ENCODE measurements around the gene HOXA3. TPM values are rescaled to one million over a fixed set of nuclear protein-coding genes. Genes with fewer than 3 reads are reported as not detected.

The HOXA3 gene
- 17.3 and 26.4 TPM in 2 replicates for total RNA-seq

DNA sequence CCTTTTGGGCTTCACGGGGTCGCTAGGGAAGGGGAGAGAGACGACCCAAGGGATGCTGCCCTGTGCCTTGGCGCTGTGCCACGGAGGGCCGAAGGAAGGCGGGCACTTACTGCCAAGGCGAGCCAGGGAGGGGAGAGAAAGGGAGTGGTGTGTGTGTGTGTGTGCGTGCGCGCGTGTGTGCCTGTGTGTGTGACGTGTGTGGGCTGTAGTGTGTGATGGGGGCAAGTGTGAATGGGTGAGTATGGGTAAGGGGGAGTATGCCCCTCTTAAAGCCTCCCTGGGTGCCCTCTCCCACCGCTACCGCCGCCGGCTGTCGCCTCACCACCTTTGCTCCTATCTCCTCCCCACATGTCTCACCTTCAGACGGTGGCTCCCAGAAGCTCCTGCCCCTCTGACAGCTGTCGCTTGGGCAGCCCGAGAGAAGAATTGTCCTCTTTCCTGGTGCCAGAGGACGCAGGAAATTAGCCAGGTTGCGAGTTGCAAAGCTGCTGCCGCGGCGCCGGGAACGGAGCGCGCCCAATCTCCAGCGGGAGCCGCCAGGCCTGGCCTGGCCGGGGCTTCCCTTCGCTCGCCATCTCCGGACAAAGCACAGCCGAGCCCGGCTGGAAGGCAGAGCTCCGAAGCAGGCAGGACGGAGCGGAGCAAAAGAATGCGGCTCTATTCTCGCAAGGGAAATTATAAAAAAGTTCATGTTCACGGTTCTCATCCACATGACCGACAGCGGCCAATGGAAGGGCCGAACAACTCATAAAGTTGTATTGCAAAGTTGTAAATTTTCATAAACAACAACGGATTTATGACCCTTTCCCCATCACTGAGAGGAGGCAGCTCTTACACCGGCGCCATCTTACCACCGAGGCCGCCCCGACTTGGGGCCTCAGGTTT lies at the start of gene HOXA3:
HOXA3 (minus strand) TSS at position 653 of the 885 bp plus-strand sequence. CDS start 41,943 bp downstream, outside the sequence.
- no peak for DNase-seq (ENCODE audit: low read depth)
- no peaks in the 10 kb centered on the region for H3K36me3 ChIP-seq (ENCODE audit: control insufficient read depth, insufficient read depth, low read length)
- TF ChIP-seq, protein P1, sequence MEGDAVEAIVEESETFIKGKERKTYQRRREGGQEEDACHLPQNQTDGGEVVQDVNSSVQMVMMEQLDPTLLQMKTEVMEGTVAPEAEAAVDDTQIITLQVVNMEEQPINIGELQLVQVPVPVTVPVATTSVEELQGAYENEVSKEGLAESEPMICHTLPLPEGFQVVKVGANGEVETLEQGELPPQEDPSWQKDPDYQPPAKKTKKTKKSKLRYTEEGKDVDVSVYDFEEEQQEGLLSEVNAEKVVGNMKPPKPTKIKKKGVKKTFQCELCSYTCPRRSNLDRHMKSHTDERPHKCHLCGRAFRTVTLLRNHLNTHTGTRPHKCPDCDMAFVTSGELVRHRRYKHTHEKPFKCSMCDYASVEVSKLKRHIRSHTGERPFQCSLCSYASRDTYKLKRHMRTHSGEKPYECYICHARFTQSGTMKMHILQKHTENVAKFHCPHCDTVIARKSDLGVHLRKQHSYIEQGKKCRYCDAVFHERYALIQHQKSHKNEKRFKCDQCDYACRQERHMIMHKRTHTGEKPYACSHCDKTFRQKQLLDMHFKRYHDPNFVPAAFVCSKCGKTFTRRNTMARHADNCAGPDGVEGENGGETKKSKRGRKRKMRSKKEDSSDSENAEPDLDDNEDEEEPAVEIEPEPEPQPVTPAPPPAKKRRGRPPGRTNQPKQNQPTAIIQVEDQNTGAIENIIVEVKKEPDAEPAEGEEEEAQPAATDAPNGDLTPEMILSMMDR (IDR thresholded peaks at IDR 0.05; ENCODE audit: insufficient read depth, low read length, poor library complexity, severe bottlenecking), result no peak
- H3K4me3 ChIP-seq (ENCODE audit: low read depth, low read length), result peak within 1 kb of the TSS; percentile 71
- no peaks in the 10 kb centered on the region for H3K27me3 ChIP-seq (ENCODE audit: control insufficient read depth, insufficient read depth, low read length)

DNA sequence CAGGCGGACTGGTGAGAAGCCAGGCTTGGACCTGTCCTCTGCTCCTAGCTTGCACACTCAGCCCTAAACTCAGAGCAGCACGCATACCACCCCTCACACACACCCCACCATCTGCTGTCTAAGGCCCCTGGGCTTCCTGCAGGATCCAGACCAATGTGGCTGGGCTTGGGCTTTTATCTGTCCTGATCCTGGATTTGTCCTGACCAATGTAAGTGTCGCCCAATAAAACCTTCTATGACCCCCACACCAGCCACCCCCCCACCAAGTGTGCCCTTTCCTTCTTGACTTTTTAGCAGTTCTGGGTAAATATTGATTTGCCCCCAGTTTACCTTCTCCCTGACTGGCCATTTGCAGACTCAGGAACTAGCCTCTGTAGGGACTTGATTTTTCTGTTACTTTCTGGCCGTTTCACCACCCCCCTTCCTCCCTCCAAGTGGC lies 49.2 kb upstream of the HOXA3 start:
- DNase-seq (ENCODE audit: low read depth), result no peak
- Histone ChIP-seq H3K4me3 (ENCODE audit: low read depth, low read length) (no peak overlapping the region), H3K27me3 (ENCODE audit: control insufficient read depth, insufficient read depth, low read length) (peaks cover 87% of the 10 kb centered on the region), H3K36me3 (ENCODE audit: control insufficient read depth, insufficient read depth, low read length) (no peaks in the 10 kb centered on the region)
- TF ChIP-seq, protein P1 (IDR thresholded peaks at IDR 0.05; ENCODE audit: insufficient read depth, low read length, poor library complexity, severe bottlenecking), result no peak

DNA sequence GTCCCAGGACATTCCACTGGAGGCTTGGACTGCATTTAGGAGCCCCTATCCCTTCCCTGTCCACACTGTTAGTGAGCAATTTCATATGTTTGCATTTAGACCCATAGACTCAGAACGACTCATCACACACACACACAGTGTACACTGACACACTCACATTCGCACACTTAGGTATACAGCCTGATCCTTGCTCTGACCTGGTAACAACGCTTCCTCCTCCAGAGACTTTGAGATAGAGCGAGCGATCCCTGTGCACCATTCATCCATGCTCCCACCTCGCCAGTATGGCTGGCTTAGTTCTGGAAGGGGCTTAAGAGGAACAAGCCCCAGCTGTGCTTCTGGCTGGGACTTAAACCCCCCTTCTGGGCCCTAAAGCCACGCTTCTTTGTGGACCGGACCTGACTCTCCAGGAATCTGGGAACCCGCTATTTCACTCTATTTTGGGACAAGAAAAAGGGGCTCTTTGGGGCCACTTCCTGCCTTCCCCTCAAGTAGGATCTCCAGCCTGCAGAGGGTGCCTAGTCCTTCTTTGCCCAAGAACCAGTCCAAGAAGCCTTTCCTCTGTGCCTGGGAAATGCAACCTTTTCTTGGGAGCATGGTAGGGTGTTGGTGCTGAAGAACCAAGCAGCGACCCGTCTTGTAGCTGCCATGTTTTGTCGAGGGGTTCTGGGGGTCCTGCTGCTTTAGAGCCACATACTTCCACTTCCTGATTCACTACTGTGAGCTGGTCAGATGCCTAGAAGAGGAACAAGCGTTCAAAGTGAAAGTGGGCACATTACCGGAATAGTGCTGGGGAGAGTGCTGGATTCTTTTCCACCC lies 48.6 kb upstream of the HOXA3 start:
- TF ChIP-seq, protein P1 (IDR thresholded peaks at IDR 0.05; ENCODE audit: insufficient read depth, low read length, poor library complexity, severe bottlenecking), result no peak
- Histone ChIP-seq H3K4me3 (ENCODE audit: low read depth, low read length) (no peak overlapping the region), H3K27me3 (ENCODE audit: control insufficient read depth, insufficient read depth, low read length) (peaks cover 82% of the 10 kb centered on the region), H3K36me3 (ENCODE audit: control insufficient read depth, insufficient read depth, low read length) (no peaks in the 10 kb centered on the region)
- no peak for DNase-seq (ENCODE audit: low read depth)

DNA sequence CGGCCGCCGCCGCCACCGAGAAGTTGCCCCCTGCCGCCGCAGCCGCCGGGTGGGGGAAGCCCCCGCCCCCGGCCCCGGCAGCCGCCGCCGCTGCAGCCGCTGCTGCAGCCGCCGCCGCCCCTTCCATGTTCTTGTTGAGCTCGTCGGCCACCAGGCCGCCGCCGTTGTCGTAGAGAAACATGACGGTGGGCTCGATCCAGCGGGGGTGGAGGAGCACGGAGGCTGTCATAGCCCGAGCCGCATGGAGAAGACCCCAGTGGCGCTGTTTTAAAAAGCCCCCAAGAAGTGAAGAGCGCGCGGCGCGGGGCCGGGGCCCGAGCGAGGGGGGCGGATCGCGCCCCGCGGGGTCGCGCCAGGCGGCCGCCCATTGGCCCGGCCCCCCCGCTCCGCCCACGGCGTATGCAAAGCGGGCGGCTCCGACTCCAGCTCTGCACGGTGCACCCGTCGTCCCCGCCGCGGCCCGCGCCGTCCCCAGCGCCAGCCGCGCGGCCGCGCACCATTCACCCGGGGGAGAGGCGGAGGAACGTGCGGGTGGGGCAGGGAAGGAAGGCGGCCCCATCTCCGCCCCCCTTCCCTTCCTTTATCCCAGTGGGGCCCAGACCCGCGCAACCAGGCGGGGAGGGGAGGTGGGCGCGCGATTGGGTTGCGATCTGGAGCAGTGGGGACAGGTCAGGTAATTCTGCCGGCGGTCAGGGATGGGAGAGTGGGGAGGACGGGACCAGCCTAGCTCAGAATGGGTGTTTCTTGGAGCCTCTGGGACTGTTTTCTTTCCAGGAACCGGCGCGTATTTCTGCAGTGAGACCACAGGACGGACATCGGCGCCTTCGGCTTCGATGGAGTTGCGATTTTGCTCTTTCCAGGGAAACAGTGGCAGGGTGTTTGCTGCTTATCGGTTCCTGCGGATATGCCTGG lies 47.7 kb upstream of the HOXA3 start, which contains the start of gene HOXA13:
HOXA13 (minus strand) TSS at position 243 of the 912 bp plus-strand sequence; CDS start at position 229, 14 bp downstream.
- H3K4me3 ChIP-seq (ENCODE audit: low read depth, low read length), result peak within 1 kb of the TSS; percentile 20
- TF ChIP-seq, protein P1 (IDR thresholded peaks at IDR 0.05; ENCODE audit: insufficient read depth, low read length, poor library complexity, severe bottlenecking), result no peak
- DNase-seq (ENCODE audit: low read depth), result no peak
- H3K27me3 ChIP-seq (ENCODE audit: control insufficient read depth, insufficient read depth, low read length), result peaks cover 75% of the 10 kb centered on the region
- H3K36me3 ChIP-seq (ENCODE audit: control insufficient read depth, insufficient read depth, low read length), result no peaks in the 10 kb centered on the region

Measured in kidney epithelial cell (primary cell).